ENCODE measurements around the gene INTS2.

GRCh38 chr17:61863801-61864126 lies 64.0 kb downstream of the INTS2 start:
- no peak for TF ChIP-seq ARNTL (CRISPR knock-in tag; IDR thresholded peaks at IDR 0.05; ENCODE audit: borderline replicate concordance, low read depth)
- no peak for TF ChIP-seq RARB (CRISPR knock-in tag; IDR thresholded peaks at IDR 0.05)
- no peak; the same call in 1 of the 2 replicates for TF ChIP-seq ISL1 (CRISPR knock-in tag; IDR thresholded peaks at IDR 0.05)
- no peak for TF ChIP-seq ZNF70 (CRISPR knock-in tag; IDR thresholded peaks at IDR 0.05)
- no peak for TF ChIP-seq PPARA (CRISPR knock-in tag; IDR thresholded peaks at IDR 0.05; ENCODE audit: borderline replicate concordance)
- TF ChIP-seq CSDC2 (CRISPR knock-in tag; IDR thresholded peaks at IDR 0.05) = no peak
- no peak for TF ChIP-seq ZFP3 (CRISPR knock-in tag; IDR thresholded peaks at IDR 0.05)
- TF ChIP-seq ZFP30 (CRISPR knock-in tag; IDR thresholded peaks at IDR 0.05) = no peak
- TF ChIP-seq ESRRG (CRISPR knock-in tag; IDR thresholded peaks at IDR 0.05) = no peak
